ENCODE measurements around the gene FCSK. TPM values are rescaled to one million over a fixed set of nuclear protein-coding genes. Genes with fewer than 3 reads are reported as not detected.

Gene FCSK
- total and polyA plus RNA-seq, 2 experiments from 2014 or later = 15.7 to 25.9 TPM

- Histone ChIP-seq H3K79me2 (peaks cover 87% of the 10 kb centered on the region), H3K27me3 (no peaks in the 10 kb centered on the region), H3K4me2 (no peak overlapping the region), H3K4me1 (ENCODE audit: insufficient read depth) (peaks cover 71% of the 10 kb centered on the region), H3K36me3 (replicated peaks; ENCODE audit: insufficient read depth, low read depth) (no peaks in the 10 kb centered on the region), H3K9me2 (replicated peaks; ENCODE audit: insufficient read depth) (no peaks in the 10 kb centered on the region), H3K27ac (peak overlapping the region; percentile 74), H2AFZ (no peak overlapping the region), H3K9me3 (ENCODE audit: low read depth) (no peaks in the 10 kb centered on the region), H3K4me3 (no peak overlapping the region), H4K20me1 (ENCODE audit: insufficient read depth, poor library complexity, severe bottlenecking) (peaks cover 6% of the 10 kb centered on the region)
- TF ChIP-seq EZH2phosphoT487 (IDR thresholded peaks at IDR 0.05; ENCODE audit: low read depth, severe bottlenecking, unreplicated experiment) = no peak
- no peak for TF ChIP-seq EZH2 (IDR thresholded peaks at IDR 0.05; ENCODE audit: borderline replicate concordance)
- TF ChIP-seq CTCF (IDR thresholded peaks at IDR 0.05; ENCODE audit: poor library complexity) = no peak
- DNase-seq (ENCODE audit: low spot score) = no peak
- WGBS (ENCODE audit: low lambda C conversion rate, missing lambda C conversion rate) = 97% methylated on average over 6 of the region's 6 CpGs
These were observed 19.7 kb upstream of the FCSK start for GRCh38 chr16:70434484-70435260.

DNA sequence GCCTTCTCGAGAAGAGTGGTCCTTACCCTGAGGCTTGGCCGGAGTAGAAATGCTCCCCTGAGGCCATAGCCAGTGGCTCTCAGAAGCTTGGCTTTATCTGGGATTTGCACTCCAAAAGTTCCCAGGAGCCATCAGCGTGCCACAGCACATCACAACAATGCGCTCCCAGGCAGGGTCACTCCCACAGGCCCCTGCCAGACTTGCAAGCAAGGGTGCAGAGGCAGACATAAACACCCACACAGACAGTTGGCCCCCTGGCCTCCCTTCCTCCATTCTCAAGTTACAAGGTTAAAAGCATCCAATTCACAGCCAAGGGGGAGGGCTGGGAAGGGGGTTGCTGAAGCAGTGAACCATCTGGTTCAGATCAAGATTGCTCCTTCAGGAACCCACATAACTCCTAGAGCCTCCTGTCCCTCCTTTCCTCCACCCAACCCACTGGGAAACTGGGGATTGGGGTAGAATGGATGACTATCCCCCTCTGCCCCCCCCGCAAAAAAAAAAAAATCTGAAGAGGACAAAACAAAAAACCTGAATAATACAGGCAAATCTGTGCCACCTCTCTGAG is 17.3 kb upstream of the FCSK start:
- H3K4me3 ChIP-seq = no peak overlapping the region
- 22% methylated on average over 5 of the region's 5 CpGs for WGBS (ENCODE audit: low lambda C conversion rate, missing lambda C conversion rate)
- TF ChIP-seq EZH2 (IDR thresholded peaks at IDR 0.05; ENCODE audit: borderline replicate concordance) = no peak
- TF ChIP-seq CTCF (IDR thresholded peaks at IDR 0.05; ENCODE audit: poor library complexity) = no peak
- no peak for TF ChIP-seq EZH2phosphoT487 (IDR thresholded peaks at IDR 0.05; ENCODE audit: low read depth, severe bottlenecking, unreplicated experiment)
- peaks cover 62% of the 10 kb centered on the region for H3K79me2 ChIP-seq
- no peaks in the 10 kb centered on the region for H3K9me2 ChIP-seq (replicated peaks; ENCODE audit: insufficient read depth)
- H3K9me3 ChIP-seq (ENCODE audit: low read depth) = no peaks in the 10 kb centered on the region
- peak; percentile 72 for DNase-seq (ENCODE audit: low spot score)
- no peaks in the 10 kb centered on the region for H3K27me3 ChIP-seq
- H3K4me1 ChIP-seq (ENCODE audit: insufficient read depth) = peaks cover 53% of the 10 kb centered on the region
- H2AFZ ChIP-seq = no peak overlapping the region
- H3K4me2 ChIP-seq = peak overlapping the region; percentile 95
- no peaks in the 10 kb centered on the region for H3K36me3 ChIP-seq (replicated peaks; ENCODE audit: insufficient read depth, low read depth)
- H4K20me1 ChIP-seq (ENCODE audit: insufficient read depth, poor library complexity, severe bottlenecking) = peaks cover 6% of the 10 kb centered on the region
- H3K27ac ChIP-seq = peak overlapping the region; percentile 75

GRCh38 chr16:70437582-70438557 is 16.5 kb upstream of the FCSK start:
- no peaks in the 10 kb centered on the region for H3K9me3 ChIP-seq (ENCODE audit: low read depth)
- H3K4me3 ChIP-seq = peak overlapping the region; percentile 74
- H3K27me3 ChIP-seq = no peaks in the 10 kb centered on the region
- peak overlapping the region; percentile 75 for H3K27ac ChIP-seq
- no peak for TF ChIP-seq EZH2 (IDR thresholded peaks at IDR 0.05; ENCODE audit: borderline replicate concordance)
- no peak for TF ChIP-seq CTCF (IDR thresholded peaks at IDR 0.05; ENCODE audit: poor library complexity)
- TF ChIP-seq EZH2phosphoT487 (IDR thresholded peaks at IDR 0.05; ENCODE audit: low read depth, severe bottlenecking, unreplicated experiment) = no peak
- H3K36me3 ChIP-seq (replicated peaks; ENCODE audit: insufficient read depth, low read depth) = no peaks in the 10 kb centered on the region
- H4K20me1 ChIP-seq (ENCODE audit: insufficient read depth, poor library complexity, severe bottlenecking) = peaks cover 5% of the 10 kb centered on the region
- peak overlapping the region; percentile 26 for H2AFZ ChIP-seq
- peaks cover 46% of the 10 kb centered on the region for H3K4me1 ChIP-seq (ENCODE audit: insufficient read depth)
- DNase-seq (ENCODE audit: low spot score) = no peak
- peaks cover 55% of the 10 kb centered on the region for H3K79me2 ChIP-seq
- H3K9me2 ChIP-seq (replicated peaks; ENCODE audit: insufficient read depth) = no peaks in the 10 kb centered on the region
- WGBS (ENCODE audit: low lambda C conversion rate, missing lambda C conversion rate) = 16% methylated on average over 22 of the region's 22 CpGs
- H3K4me2 ChIP-seq = peak overlapping the region; percentile 95

All from hepatocyte (in vitro differentiated cells).